Testis (tissue), 3 donors: Measurements from ENCODE around the gene ATP6V1B1. TPM values are rescaled to one million over a fixed set of nuclear protein-coding genes. Genes with fewer than 3 reads are reported as not detected.
A peak's percentile ranks its signal among the peaks of the same experiment; 100 is the strongest.
"Not testable (repeated sequence)": the region's sequence is repeated elsewhere in the genome, so short reads cannot be mapped to it uniquely, and the experiment has no call there.

Experiments
- DNase-seq: peaks from one replicate; pipeline ENCODE4 v3.0.0-alpha.2; 2019
- H3K27ac ChIP-seq, 2 donors: fragments of 200-600 bp; sonication (generic); one replicate each; pipeline ENCODE4 v1.5.1; 2019
- H3K27me3 ChIP-seq: fragments of 200-600 bp; sonication (generic); one replicate; pipeline ENCODE4 v1.5.1; 2019
- H3K36me3 ChIP-seq: fragments of 200-600 bp; sonication (generic); one replicate; pipeline ENCODE4 v1.5.1; 2017; ENCODE audit warnings: low read depth; ENCODE audit errors: missing control alignments
- H3K4me1 ChIP-seq: fragments of 200-600 bp; sonication (generic); one replicate; pipeline ENCODE4 v1.5.1; 2019
- H3K4me3 ChIP-seq, 2 donors: fragments of 200-600 bp; sonication (generic); one replicate each; pipeline ENCODE4 v1.5.1; 2017 to 2019
- H3K9me3 ChIP-seq: fragments of 200-600 bp; sonication (generic); one replicate; pipeline ENCODE4 v1.5.1; 2017
- POLR2A ChIP-seq: fragments of 450-650 bp; IDR thresholded peaks from one replicate; pipeline ENCODE4 v1.6.1; 2017; ENCODE audit warnings: antibody characterized with exemption, mild to moderate bottlenecking, moderate library complexity
- WGBS, 2 donors: methylation state at CpG; one replicate each; pipeline ENCODE4 v1.1.5; 2018; 5-methylcytosine and 5-hydroxymethylcytosine counted together
- intact Hi-C: fragments of 100-400 bp; cut with DNase I; formaldehyde crosslinking; loops from one replicate; pipeline ENCODE4 v1.15.1; 2023; ENCODE audit warnings: low total_unique reads
- polyA plus RNA-seq: library from polyadenylated mRNA; stranded (reverse); fragments of 350-450 nt; fragmentation: Illumina TruSeq; extraction: RNeasy Lipid Tissue Mini Kit (QIAGEN cat#74804); gene quantifications from one replicate; pipeline ENCODE4 v1.2.3, GENCODE V29; 2014; ENCODE audit warnings: low read depth, low replicate concordance; ENCODE audit not compliant: insufficient read depth
- total RNA-seq, 2 donors: library from RNA; depleted of rRNA; stranded (reverse); fragments of >200 nt; gene quantifications; one replicate each; pipeline ENCODE4 v1.2.3, GENCODE V29; 2016
- TF ChIP-seq, protein P1 (sequence below), 3 experiments: fragments of 450-650 bp in 2 of 3; fragments of 200-600 bp in 1 of 3; sonication (generic) in 1 of 3; IDR thresholded peaks; one replicate each; pipeline ENCODE4 v1.5.1; 2016 to 2019; ENCODE audit warnings: antibody characterized with exemption in 3 of 3, mild to moderate bottlenecking in 2 of 3, moderate library complexity in 1 of 3

ATP6V1B1 gene
- total and polyA plus RNA-seq, 3 donors from 2014 or later = 1.7 to 2.9 TPM; not detected in 1

DNA sequence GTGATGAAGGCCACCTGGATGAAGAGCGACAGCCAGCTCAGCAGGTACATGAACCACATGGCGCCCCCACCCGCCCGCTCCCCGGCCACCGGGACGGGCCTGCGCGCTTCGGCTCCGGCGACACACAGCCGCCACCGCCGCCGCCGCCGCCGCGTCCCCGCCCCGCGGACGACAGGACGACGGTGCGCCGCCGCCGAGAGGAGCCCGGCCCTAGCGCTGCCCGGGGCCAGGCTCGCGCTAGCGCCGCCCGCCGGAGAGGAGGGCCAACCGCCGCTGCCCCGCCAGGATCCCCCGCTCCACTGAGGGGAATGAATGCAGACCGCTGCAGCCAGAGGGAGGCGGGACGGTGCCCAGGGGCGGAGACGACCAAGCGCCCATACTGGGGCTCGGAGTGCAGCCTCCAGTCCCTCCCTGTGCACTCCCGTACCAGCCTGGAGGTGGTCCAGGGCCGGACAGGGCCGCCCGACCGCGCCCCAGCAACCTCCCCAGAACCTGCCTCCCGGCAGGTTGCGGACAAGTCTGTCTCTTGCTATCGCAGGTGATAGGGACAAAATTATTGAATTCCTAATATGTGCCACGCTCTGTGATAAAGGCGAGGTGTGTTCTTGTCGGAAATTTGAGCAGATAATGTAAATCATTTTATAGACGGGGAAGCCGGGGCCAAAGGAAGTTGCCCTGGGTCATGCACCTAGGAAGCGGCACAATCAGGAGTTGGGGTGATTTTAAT is 59.2 kb downstream of the ATP6V1B1 start, which contains the start of gene TEX261:
TSS of gene TEX261 (minus strand) at position 175 of the 727 bp plus-strand sequence. CDS start at position 59, 116 bp downstream.
- WGBS, 2 donors = 0 to 1% methylated on average over 34 to 63 of the region's 65 CpGs
- no peak for TF ChIP-seq POLR2A
- TF ChIP-seq, protein P1, sequence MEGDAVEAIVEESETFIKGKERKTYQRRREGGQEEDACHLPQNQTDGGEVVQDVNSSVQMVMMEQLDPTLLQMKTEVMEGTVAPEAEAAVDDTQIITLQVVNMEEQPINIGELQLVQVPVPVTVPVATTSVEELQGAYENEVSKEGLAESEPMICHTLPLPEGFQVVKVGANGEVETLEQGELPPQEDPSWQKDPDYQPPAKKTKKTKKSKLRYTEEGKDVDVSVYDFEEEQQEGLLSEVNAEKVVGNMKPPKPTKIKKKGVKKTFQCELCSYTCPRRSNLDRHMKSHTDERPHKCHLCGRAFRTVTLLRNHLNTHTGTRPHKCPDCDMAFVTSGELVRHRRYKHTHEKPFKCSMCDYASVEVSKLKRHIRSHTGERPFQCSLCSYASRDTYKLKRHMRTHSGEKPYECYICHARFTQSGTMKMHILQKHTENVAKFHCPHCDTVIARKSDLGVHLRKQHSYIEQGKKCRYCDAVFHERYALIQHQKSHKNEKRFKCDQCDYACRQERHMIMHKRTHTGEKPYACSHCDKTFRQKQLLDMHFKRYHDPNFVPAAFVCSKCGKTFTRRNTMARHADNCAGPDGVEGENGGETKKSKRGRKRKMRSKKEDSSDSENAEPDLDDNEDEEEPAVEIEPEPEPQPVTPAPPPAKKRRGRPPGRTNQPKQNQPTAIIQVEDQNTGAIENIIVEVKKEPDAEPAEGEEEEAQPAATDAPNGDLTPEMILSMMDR (IDR thresholded peaks at IDR 0.05) = peak; percentile 46 to 76 (median 64)
- DNase-seq = peak; percentile 86
- H3K36me3 ChIP-seq = no peaks in the 10 kb centered on the region
- peak within 1 kb of the TSS; percentile 70 to 80 for H3K27ac ChIP-seq
- intact Hi-C loops = no loop called here
- H3K4me1 ChIP-seq = peaks cover 15% of the 10 kb centered on the region
- H3K4me3 ChIP-seq = peak within 1 kb of the TSS; percentile 94 to 98
- H3K27me3 ChIP-seq = no peaks in the 10 kb centered on the region
- no peaks in the 10 kb centered on the region for H3K9me3 ChIP-seq

DNA sequence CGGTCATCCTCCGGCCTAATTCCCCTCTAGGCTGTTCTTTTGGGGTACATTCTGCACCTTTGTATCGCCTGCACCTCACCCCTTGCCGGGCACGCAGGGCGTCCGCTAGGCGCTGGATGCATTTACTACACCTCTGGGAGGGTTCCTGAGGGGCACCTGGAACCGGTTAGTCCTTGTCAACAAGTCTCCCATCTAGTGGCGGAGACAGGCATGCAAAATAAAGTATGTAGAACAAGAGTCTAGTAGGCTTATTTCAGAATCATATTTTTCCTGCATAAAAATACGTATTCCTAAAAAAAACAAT is 59.7 kb downstream of the ATP6V1B1 start:
- no peaks in the 10 kb centered on the region for H3K9me3 ChIP-seq
- no peaks in the 10 kb centered on the region for H3K27me3 ChIP-seq
- peak; percentile 45 for DNase-seq
- TF ChIP-seq POLR2A = no peak
- TF ChIP-seq, protein P1 (IDR thresholded peaks at IDR 0.05) = peak in 1 of 3 experiments; percentile 25
- 1 to 5% methylated on average over 11 of the region's 11 CpGs for WGBS, 2 donors
- intact Hi-C loops = no loop called here
- no peak overlapping the region for H3K27ac ChIP-seq
- peak overlapping the region; percentile 94 to 98 for H3K4me3 ChIP-seq
- no peaks in the 10 kb centered on the region for H3K36me3 ChIP-seq
- H3K4me1 ChIP-seq = peaks cover 15% of the 10 kb centered on the region

DNA sequence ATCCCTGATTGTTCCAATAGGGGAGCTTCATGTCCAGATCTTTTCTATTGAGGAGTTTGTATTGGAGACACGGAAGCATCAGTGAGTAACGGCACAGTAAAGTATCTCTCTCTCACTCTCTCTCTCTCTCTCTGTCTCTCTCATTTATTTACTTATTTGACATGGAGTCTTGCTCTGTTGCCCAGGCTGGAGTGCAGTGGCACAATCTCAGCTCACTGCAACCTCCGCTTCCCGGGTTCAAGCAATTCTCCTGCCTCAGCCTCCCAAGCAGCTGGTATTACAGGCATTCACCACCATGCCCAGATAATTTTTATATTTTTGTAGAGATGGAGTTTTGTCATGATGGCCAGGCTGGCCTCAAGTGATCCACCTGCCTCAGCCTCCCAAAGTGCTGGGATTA is 63.2 kb downstream of the ATP6V1B1 start:
- 92% methylated on average over 4 of the region's 4 CpGs for WGBS, 2 donors
- H3K27ac ChIP-seq, H3K9me3 ChIP-seq, H3K27me3 ChIP-seq, H3K36me3 ChIP-seq, H3K4me3 ChIP-seq, intact Hi-C loops, DNase-seq: not testable (repeated sequence)
- H3K4me1 ChIP-seq = peaks cover 10% of the 10 kb centered on the region

DNA sequence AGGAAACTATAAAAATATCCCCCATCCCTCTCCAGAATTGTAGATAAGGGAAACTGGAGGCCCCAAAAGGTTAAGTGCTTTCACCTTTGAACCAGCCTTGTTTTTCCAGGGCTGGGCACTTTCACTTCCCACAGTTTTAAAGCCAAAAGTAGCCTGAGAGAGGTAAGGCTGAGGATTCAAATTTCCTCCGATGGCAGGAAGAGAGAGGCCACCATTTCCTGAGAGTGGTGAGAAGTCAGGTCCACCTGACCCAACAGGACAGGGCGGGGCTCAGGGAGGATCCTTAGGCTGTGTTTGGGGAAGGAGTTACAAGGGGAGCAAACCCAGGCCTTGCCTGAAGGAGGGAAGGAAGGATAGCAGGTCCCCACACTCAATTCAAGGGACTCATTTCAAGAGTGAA is 63.7 kb downstream of the ATP6V1B1 start:
- intact Hi-C loops = no loop called here
- Histone ChIP-seq H3K27me3 (no peaks in the 10 kb centered on the region), H3K4me1 (peaks cover 9% of the 10 kb centered on the region), H3K4me3 (no peak overlapping the region), H3K27ac (no peak overlapping the region), H3K36me3 (no peaks in the 10 kb centered on the region), H3K9me3 (no peaks in the 10 kb centered on the region)
- 65 to 67% methylated on average over 2 of the region's 2 CpGs for WGBS, 2 donors
- TF ChIP-seq, protein P1 (IDR thresholded peaks at IDR 0.05) = no peak
- no peak for TF ChIP-seq POLR2A
- DNase-seq = no peak

DNA sequence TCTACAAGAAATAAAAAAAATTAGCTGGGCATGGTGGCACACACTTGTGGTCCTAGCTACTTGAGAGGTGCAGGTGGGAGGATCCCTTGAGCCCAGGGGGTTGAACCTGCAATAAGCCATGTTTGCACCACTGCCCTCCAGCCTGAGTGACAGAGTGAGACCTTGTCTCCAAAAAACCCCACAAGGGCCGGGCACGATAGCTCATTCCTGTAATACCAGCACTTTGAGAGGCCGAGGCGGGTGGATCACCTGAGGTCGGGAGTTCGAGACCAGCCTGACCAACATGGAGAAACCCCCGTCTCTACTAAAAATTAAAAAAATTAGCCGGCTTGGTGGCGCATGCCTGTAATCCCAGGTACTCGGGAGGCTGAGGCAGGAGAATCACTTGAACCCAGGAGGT is 64.2 kb downstream of the ATP6V1B1 start:
- H3K9me3 ChIP-seq, H3K27me3 ChIP-seq, DNase-seq, H3K4me1 ChIP-seq, H3K27ac ChIP-seq, H3K36me3 ChIP-seq, H3K4me3 ChIP-seq, intact Hi-C loops: not testable (repeated sequence)
- 91 to 94% methylated on average over 10 of the region's 10 CpGs for WGBS, 2 donors
